DND-41 (cell line): ENCODE measurements around the gene KRT71.

Experiments used
- EZH2 ChIP-seq: IDR thresholded peaks from 3 replicates; pipeline ENCODE4 v1.6.1; 2012; ENCODE audit warnings: borderline replicate concordance, low read depth, mild to moderate bottlenecking, moderate library complexity, low read length, inconsistent platforms; ENCODE audit not compliant: severe bottlenecking
- TF ChIP-seq, protein P1 (sequence below): IDR thresholded peaks from 2 replicates; pipeline ENCODE4 v1.5.1; 2012; ENCODE audit warnings: borderline replicate concordance, low read length, moderate library complexity, mild to moderate bottlenecking; ENCODE audit not compliant: poor library complexity, severe bottlenecking; ENCODE audit errors: extremely low read depth

GRCh38 chr12:52519826-52520662 is 32.9 kb downstream of the KRT71 start, which contains the start of gene KRT5:
- TF ChIP-seq, protein P1, sequence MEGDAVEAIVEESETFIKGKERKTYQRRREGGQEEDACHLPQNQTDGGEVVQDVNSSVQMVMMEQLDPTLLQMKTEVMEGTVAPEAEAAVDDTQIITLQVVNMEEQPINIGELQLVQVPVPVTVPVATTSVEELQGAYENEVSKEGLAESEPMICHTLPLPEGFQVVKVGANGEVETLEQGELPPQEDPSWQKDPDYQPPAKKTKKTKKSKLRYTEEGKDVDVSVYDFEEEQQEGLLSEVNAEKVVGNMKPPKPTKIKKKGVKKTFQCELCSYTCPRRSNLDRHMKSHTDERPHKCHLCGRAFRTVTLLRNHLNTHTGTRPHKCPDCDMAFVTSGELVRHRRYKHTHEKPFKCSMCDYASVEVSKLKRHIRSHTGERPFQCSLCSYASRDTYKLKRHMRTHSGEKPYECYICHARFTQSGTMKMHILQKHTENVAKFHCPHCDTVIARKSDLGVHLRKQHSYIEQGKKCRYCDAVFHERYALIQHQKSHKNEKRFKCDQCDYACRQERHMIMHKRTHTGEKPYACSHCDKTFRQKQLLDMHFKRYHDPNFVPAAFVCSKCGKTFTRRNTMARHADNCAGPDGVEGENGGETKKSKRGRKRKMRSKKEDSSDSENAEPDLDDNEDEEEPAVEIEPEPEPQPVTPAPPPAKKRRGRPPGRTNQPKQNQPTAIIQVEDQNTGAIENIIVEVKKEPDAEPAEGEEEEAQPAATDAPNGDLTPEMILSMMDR = no peak
- no peak for TF ChIP-seq EZH2
